Ovary (tissue), 9 donors: ENCODE data around the gene TTLL5. TPM values are rescaled to one million over a fixed set of nuclear protein-coding genes. Genes with fewer than 3 reads are reported as not detected.

ENCODE experiments used
- DNase-seq, 5 donors: peaks; one replicate each; pipeline ENCODE4 v3.0.0-alpha.2; 2019 to 2020
- H3K27ac ChIP-seq, 2 donors: fragments of 200-600 bp; one replicate each; pipeline versions ENCODE4 v1.5.1 to v1.8.0; 2019 to 2022
- H3K27me3 ChIP-seq: fragments of 200-600 bp; one replicate; pipeline ENCODE4 v1.8.0; 2022
- H3K36me3 ChIP-seq: fragments of 200-600 bp; sonication (generic); one replicate; pipeline ENCODE4 v1.5.1; 2019
- H3K4me1 ChIP-seq: one replicate; pipeline ENCODE4 v1.8.1; 2013; ENCODE audit warnings: mild to moderate bottlenecking, moderate library complexity; ENCODE audit not compliant: insufficient read depth
- H3K4me3 ChIP-seq: fragments of 200-600 bp; sonication (generic); one replicate; pipeline ENCODE4 v1.5.1; 2017
- H3K9me3 ChIP-seq, 2 donors: fragments of 200-600 bp in 1 of 2; sonication (generic) in 1 of 2; one replicate each; pipeline versions ENCODE4 v1.5.1 to v1.8.1; 2013 to 2019; ENCODE audit warnings: mild to moderate bottlenecking in 1 of 2, moderate library complexity in 1 of 2
- CTCF ChIP-seq, 3 donors: fragments of 450-650 bp in 2 of 3; fragments of 200-600 bp in 1 of 3; IDR thresholded peaks; one replicate each; pipeline versions ENCODE4 v1.5.1 to v1.8.0; 2016 to 2022; ENCODE audit warnings: antibody characterized with exemption in 3 of 3, mild to moderate bottlenecking in 1 of 3
- EP300 ChIP-seq: sonication (generic); formaldehyde crosslinking; IDR thresholded peaks from one replicate; pipeline ENCODE4 v1.6.1; 2017; ENCODE audit warnings: antibody characterized with exemption
- POLR2A ChIP-seq: fragments of 450-650 bp; IDR thresholded peaks from one replicate; pipeline ENCODE4 v1.6.1; 2017; ENCODE audit warnings: antibody characterized with exemption, mild to moderate bottlenecking, moderate library complexity
- WGBS, 3 donors: extraction: QIAGEN DNeasy Blood & Tissue Kit in 1 of 3; methylation state at CpG; one replicate each; pipeline versions ENCODE4 v1.1.5 to v1.1.7; 2013 to 2017; 5-methylcytosine and 5-hydroxymethylcytosine counted together
- intact Hi-C, 4 donors: fragments of 100-400 bp; cut with DNase I; formaldehyde crosslinking; loops; one replicate each; pipeline versions ENCODE4 v1.11.0 to v1.15.1; 2022 to 2023
- polyA plus RNA-seq, 2 donors: library from polyadenylated mRNA; stranded (reverse); fragments of 200-250 nt in 1 of 2; fragments of 350-450 nt in 1 of 2; fragmentation: Illumina TruSeq in 1 of 2; extraction: RNeasy Lipid Tissue Mini Kit (QIAGEN cat#74804) in 1 of 2; gene quantifications; one replicate each; pipeline ENCODE4 v1.2.3, GENCODE V29; 2013 to 2014
- total RNA-seq, 7 donors: library from RNA; depleted of rRNA in 2 of 7; stranded (reverse); fragments of >200 nt in 2 of 7; fragmentation: NEBNext Ultra II Directional in 3 of 7; extraction: Animal tissue kit (Norgen Biotek cat#: 25700) in 3 of 7; gene quantifications; one replicate each; pipeline versions ENCODE4 v1.1.0 to v1.2.4, GENCODE V29; 2016 to 2023
- donor health status: DM: no; HTN: no; CAD: no; lungs with moderate emphysema.
- donor health status: DM: no; HTN: no; CAD: no.
- donor health status: Bipolar disorder and iron deficiency.
- donor health status: DM: yes; HTN: yes; CAD: no.
- donor health status: DM: no; HTN: no; CAD: no.
- donor health status: DM: yes; HTN: yes; CAD: no.

TTLL5 gene
- total and polyA plus RNA-seq, 9 donors, result 11.0 to 34.9 (median 27.3) TPM

GRCh38 chr14:75717729-75718128 lies 56.7 kb downstream of the TTLL5 start:
- no peaks in the 10 kb centered on the region for H3K36me3 ChIP-seq
- H3K9me3 ChIP-seq, result no peaks in the 10 kb centered on the region
- H3K4me1 ChIP-seq, result peaks cover 11% of the 10 kb centered on the region
- WGBS, 3 donors, result 78 to 95% (median 93%) methylated on average over 3 of the region's 3 CpGs
- intact Hi-C loops, result loop anchor here in 1 of 4 donors (10.0 kb wide), 2 partner anchors 187 to 637 kb away; no protein-coding TSS in a partner anchor
- H3K27me3 ChIP-seq, result no peaks in the 10 kb centered on the region
- no peak overlapping the region for H3K27ac ChIP-seq
- no peak for TF ChIP-seq CTCF (IDR thresholded peaks at IDR 0.05)
- no peak for TF ChIP-seq POLR2A
- no peak for TF ChIP-seq EP300
- DNase-seq, result no peak
- no peak overlapping the region for H3K4me3 ChIP-seq

- H3K9me3 ChIP-seq, result no peaks in the 10 kb centered on the region
- WGBS, 3 donors, result 67 to 79% (median 79%) methylated on average over 3 of the region's 3 CpGs
- no peaks in the 10 kb centered on the region for H3K36me3 ChIP-seq
- TF ChIP-seq POLR2A, result no peak
- no peaks in the 10 kb centered on the region for H3K27me3 ChIP-seq
- H3K27ac ChIP-seq, result no peak overlapping the region
- H3K4me3 ChIP-seq, result no peak overlapping the region
- intact Hi-C loops, result loop anchor here in 1 of 4 donors (10.0 kb wide), 2 partner anchors 187 to 637 kb away; no protein-coding TSS in a partner anchor
- no peak for DNase-seq
- H3K4me1 ChIP-seq, result peaks cover 11% of the 10 kb centered on the region
Observed at GRCh38 chr14:75718199-75718598, 57.2 kb downstream of the TTLL5 start.

GRCh38 chr14:75720116-75720515 lies 59.1 kb downstream of the TTLL5 start:
- DNase-seq, result no peak
- no peaks in the 10 kb centered on the region for H3K36me3 ChIP-seq
- WGBS, 3 donors, result 82 to 93% (median 89%) methylated on average over 2 of the region's 2 CpGs
- H3K9me3 ChIP-seq, result no peaks in the 10 kb centered on the region
- peak overlapping the region in 1 of 2 donors; percentile 40 for H3K27ac ChIP-seq
- no peak overlapping the region for H3K4me3 ChIP-seq
- H3K27me3 ChIP-seq, result no peaks in the 10 kb centered on the region
- TF ChIP-seq POLR2A (no peak), EP300 (no peak)
- intact Hi-C loops, result loop anchor here in 1 of 4 donors (5.0 kb wide), 1 partner anchor 1813 kb away; no protein-coding TSS in a partner anchor
- peaks cover 11% of the 10 kb centered on the region for H3K4me1 ChIP-seq

- intact Hi-C loops, result loop anchor here in 1 of 4 donors (5.0 kb wide), 1 partner anchor 1814 kb away; no protein-coding TSS in a partner anchor
Observed at GRCh38 chr14:75720842-75721498, 59.9 kb downstream of the TTLL5 start.

GRCh38 chr14:75723716-75724115 lies 62.7 kb downstream of the TTLL5 start:
- Histone ChIP-seq H3K4me1 (peaks cover 5% of the 10 kb centered on the region), H3K9me3 (no peaks in the 10 kb centered on the region), H3K4me3 (no peak overlapping the region), H3K36me3 (no peaks in the 10 kb centered on the region), H3K27ac (no peak overlapping the region), H3K27me3 (no peaks in the 10 kb centered on the region)
- intact Hi-C loops, result loop anchor here in 1 of 4 donors (5.0 kb wide), 1 partner anchor 1816 kb away; no protein-coding TSS in a partner anchor
- 32 to 51% (median 33%) methylated on average over 1 of the region's 1 CpG for WGBS, 3 donors
- DNase-seq, result no peak
- TF ChIP-seq POLR2A, result no peak
- no peak for TF ChIP-seq EP300
- no peak for TF ChIP-seq CTCF (IDR thresholded peaks at IDR 0.05)

More at GRCh38 chr14:75720842-75721498, 59.9 kb downstream of the TTLL5 start:
- peak; percentile 35 to 79 (median 55) for DNase-seq
- TF ChIP-seq EP300, result no peak
- no peak for TF ChIP-seq POLR2A
- TF ChIP-seq CTCF (IDR thresholded peaks at IDR 0.05), result no peak
- 8 to 14% (median 12%) methylated on average over 4 of the region's 4 CpGs for WGBS, 3 donors
- no peaks in the 10 kb centered on the region for H3K27me3 ChIP-seq
- no peaks in the 10 kb centered on the region for H3K9me3 ChIP-seq
- H3K36me3 ChIP-seq, result no peaks in the 10 kb centered on the region
- H3K27ac ChIP-seq, result peak overlapping the region in 1 of 2 donors; percentile 40
- no peak overlapping the region for H3K4me3 ChIP-seq
- peaks cover 8% of the 10 kb centered on the region for H3K4me1 ChIP-seq
